ENCODE results near the gene STMN3. TPM values are rescaled to one million over a fixed set of nuclear protein-coding genes. Genes with fewer than 3 reads are reported as not detected.

STMN3 gene
- total RNA-seq, 4 donors from 2014 or later: 2.4 to 6.4 (median 4.7) TPM

- TF ChIP-seq, protein P1, sequence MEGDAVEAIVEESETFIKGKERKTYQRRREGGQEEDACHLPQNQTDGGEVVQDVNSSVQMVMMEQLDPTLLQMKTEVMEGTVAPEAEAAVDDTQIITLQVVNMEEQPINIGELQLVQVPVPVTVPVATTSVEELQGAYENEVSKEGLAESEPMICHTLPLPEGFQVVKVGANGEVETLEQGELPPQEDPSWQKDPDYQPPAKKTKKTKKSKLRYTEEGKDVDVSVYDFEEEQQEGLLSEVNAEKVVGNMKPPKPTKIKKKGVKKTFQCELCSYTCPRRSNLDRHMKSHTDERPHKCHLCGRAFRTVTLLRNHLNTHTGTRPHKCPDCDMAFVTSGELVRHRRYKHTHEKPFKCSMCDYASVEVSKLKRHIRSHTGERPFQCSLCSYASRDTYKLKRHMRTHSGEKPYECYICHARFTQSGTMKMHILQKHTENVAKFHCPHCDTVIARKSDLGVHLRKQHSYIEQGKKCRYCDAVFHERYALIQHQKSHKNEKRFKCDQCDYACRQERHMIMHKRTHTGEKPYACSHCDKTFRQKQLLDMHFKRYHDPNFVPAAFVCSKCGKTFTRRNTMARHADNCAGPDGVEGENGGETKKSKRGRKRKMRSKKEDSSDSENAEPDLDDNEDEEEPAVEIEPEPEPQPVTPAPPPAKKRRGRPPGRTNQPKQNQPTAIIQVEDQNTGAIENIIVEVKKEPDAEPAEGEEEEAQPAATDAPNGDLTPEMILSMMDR (IDR thresholded peaks at IDR 0.05; ENCODE audit: low read depth): no peak
These were observed 33.7 kb downstream of the STMN3 start for GRCh38 chr20:63619505-63619904.

DNA sequence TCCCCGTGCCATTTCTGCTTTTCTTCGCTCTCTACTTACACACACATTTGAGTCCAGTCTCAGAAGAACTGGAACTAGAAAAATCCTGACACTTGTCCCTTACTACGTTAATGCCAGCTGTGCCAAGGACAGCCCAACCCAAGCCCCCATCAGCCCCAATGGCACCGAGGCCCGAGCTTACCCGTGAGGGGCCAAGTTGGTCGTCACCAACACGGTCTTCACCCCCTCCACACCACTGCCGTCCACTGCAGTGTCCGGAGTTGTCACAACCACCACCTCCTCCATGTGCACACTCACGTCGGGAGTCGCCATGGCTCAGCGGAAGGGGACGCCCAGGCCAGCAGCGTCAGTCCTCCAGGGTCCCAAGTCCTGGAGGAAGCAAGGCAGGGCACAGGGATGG, 34.1 kb downstream of the STMN3 start:
- TF ChIP-seq, protein P1 (IDR thresholded peaks at IDR 0.05; ENCODE audit: low read depth): no peak

GRCh38 chr20:63618291-63618980, 34.8 kb downstream of the STMN3 start:
- TF ChIP-seq, protein P1 (IDR thresholded peaks at IDR 0.05; ENCODE audit: low read depth): no peak

DNA sequence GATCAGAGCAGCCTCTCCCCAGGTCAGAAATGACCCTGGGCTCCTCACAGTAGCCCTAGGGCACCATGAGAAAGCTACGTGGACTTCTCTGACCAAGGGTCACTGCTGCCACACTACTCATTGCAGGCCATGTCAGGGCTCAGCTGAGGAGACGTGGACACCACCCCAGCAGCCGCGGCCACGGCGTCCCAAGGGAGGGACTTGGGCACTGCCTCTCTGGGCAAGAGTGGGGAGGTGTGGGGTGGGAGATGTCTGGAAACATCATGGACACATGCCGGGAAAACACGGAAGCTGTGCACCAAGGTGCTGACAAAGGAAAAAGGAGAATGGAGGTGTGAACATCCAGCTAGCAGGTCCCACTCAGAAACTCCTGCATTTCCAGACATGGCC, 35.4 kb downstream of the STMN3 start:
- TF ChIP-seq, protein P1 (IDR thresholded peaks at IDR 0.05; ENCODE audit: low read depth): no peak

- TF ChIP-seq, protein P1 (IDR thresholded peaks at IDR 0.05; ENCODE audit: low read depth): no peak
These were observed 35.9 kb downstream of the STMN3 start for GRCh38 chr20:63617092-63617875.

GRCh38 chr20:63612276-63612931, 40.8 kb downstream of the STMN3 start:
- TF ChIP-seq, protein P1 (IDR thresholded peaks at IDR 0.05; ENCODE audit: low read depth): no peak

DNA sequence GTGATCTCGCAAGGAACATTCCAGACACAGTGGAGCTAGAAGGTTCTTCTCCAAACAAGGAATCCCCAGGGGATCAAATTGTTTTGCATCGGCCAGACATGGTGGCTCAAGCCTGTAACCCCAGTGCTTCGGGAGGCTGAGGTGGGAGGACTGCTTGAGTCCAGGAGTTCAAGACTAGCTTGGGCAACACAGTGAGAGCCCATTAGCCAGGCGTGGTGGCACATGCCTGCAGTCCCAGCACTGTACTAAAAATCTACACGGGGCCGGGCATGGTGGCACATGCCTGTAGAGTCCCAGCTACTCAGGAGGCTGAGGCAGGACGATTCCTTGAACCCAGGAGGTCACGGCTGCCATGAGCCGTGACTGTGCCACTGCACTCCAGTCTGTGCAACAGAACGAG, 41.6 kb downstream of the STMN3 start:
- TF ChIP-seq, protein P1 (IDR thresholded peaks at IDR 0.05; ENCODE audit: low read depth): no peak
